H1 (cell line): ENCODE results near the gene COL5A1.

Experiments used
- CTCF ChIP-seq, 3 experiments: IDR thresholded peaks; 1 replicate in 2 of 3; 2 replicates in 1 of 3; pipeline versions ENCODE4 v1.5.1 to v1.6.1; 2011; ENCODE audit warnings: low read length in 3 of 3, mild to moderate bottlenecking in 3 of 3, inconsistent platforms in 2 of 3, low read depth in 1 of 3, moderate library complexity in 1 of 3; ENCODE audit not compliant: insufficient read depth in 1 of 3; ENCODE audit errors: control extremely low read depth in 1 of 3
- EZH2 ChIP-seq: fragments of 200-600 bp; sonication (generic); IDR thresholded peaks from 2 replicates; pipeline ENCODE4 v1.7.1; 2012; ENCODE audit warnings: low read depth, mild to moderate bottlenecking, moderate library complexity, low read length, inconsistent platforms; ENCODE audit not compliant: severe bottlenecking
- FOSL1 ChIP-seq: IDR thresholded peaks from 2 replicates; pipeline ENCODE4 v1.6.1; 2011; ENCODE audit warnings: mild to moderate bottlenecking, low read depth, low read length, moderate library complexity; ENCODE audit not compliant: insufficient read depth
- GTF2F1 ChIP-seq: IDR thresholded peaks from 2 replicates; pipeline ENCODE4 v1.6.1; 2012; ENCODE audit warnings: low read depth, low read length, improper control_type of control experiment, borderline replicate concordance
- MAFK ChIP-seq: IDR thresholded peaks from 2 replicates; pipeline ENCODE4 v1.6.1; 2012; ENCODE audit warnings: low read depth, mild to moderate bottlenecking, improper control_type of control experiment, low read length
- MAX ChIP-seq: IDR thresholded peaks from 2 replicates; pipeline ENCODE4 v1.6.1; 2012; ENCODE audit warnings: inconsistent platforms
- POLR2A ChIP-seq, 2 experiments: IDR thresholded peaks; 1 replicate in 1 of 2; 2 replicates in 1 of 2; pipeline ENCODE4 v1.6.1; 2011; ENCODE audit warnings: low read depth in 2 of 2, low read length in 2 of 2, mild to moderate bottlenecking in 2 of 2; ENCODE audit errors: control extremely low read depth in 1 of 2
- SP1 ChIP-seq: IDR thresholded peaks from 2 replicates; pipeline ENCODE4 v1.6.1; 2011; ENCODE audit warnings: low read depth, low read length
- SUZ12 ChIP-seq: fragments of 200-600 bp; sonication (generic); IDR thresholded peaks from 2 replicates; pipeline ENCODE4 v1.6.1; 2012; ENCODE audit warnings: mild to moderate bottlenecking, inconsistent platforms, low read length, moderate library complexity, mixed read lengths

- no peak for TF ChIP-seq CTCF (IDR thresholded peaks at IDR 0.05; ENCODE audit: control extremely low read depth in 1 of 3, insufficient read depth in 1 of 3, low read depth in 1 of 3, low read length in 3 of 3)
- TF ChIP-seq MAX, result no peak
- no peak for TF ChIP-seq POLR2A (IDR thresholded peaks at IDR 0.05; ENCODE audit: control extremely low read depth in 1 of 2, low read depth in 2 of 2, low read length in 2 of 2)
- no peak for TF ChIP-seq FOSL1
- TF ChIP-seq GTF2F1, result no peak
- TF ChIP-seq SUZ12, result no peak
- no peak for TF ChIP-seq MAFK
- TF ChIP-seq SP1, result no peak
- TF ChIP-seq EZH2, result no peak
Observed at GRCh38 chr9:134598884-134599245, 42.7 kb upstream of the COL5A1 start.
